Inflammatory macrophage treated with lipopolysaccharide for 4 hours (primary cell): ENCODE measurements around the gene PCSK5.
A peak's percentile ranks its signal among the peaks of the same experiment; 100 is the strongest.
"Not testable (repeated sequence)": the region's sequence is repeated elsewhere in the genome, so short reads cannot be mapped to it uniquely, and the experiment has no call there.

Experiments
- DNase-seq: peaks from one replicate; pipeline ENCODE4 v3.0.0-alpha.2; 2020

PCSK5 gene

GRCh38 chr9:76269789-76270188 is 379.3 kb downstream of the PCSK5 start:
- DNase-seq: no peak

GRCh38 chr9:76271755-76272154 is 381.3 kb downstream of the PCSK5 start:
- no peak for DNase-seq

DNA sequence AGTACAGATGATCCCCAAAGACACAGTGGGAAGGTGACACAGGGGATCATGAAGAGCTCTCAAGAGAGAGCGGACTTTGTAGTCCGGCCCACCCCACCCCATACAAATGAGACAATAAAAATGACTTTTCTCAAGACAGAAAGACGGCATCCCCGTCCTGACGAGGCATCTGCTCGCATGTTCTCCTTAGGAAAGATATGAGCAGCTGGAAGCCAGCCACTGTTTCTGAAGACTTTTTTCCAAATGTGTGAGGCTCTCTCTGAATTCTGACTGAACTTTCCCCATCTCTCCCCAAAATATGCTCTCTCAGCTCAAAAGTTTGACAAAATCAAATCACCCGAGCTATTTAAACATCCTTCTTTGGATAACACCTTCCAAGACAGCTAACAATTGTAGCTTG is 398.6 kb downstream of the PCSK5 start:
- DNase-seq: no peak

DNA sequence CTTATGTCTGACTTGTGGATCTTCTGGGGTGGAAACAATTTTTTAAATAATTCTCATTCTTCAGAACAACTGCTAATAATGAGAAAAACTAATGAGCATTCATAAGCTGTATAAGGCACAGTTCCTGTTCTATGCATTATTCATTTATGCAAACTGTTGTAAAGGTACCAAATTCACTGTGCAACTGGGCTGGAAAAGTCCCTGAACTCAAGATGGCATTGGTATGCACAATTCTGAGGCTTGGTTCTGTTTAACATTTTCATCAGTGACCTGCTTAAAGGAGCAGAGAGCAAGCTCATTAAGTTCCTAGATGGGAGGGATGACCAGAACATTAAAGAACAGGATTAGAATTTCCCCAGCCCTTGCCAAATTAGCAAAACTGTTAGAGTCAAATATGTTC is 399.2 kb downstream of the PCSK5 start:
- no peak for DNase-seq

GRCh38 chr9:76290555-76290954 is 400.1 kb downstream of the PCSK5 start:
- no peak for DNase-seq

GRCh38 chr9:76292246-76292645 is 401.8 kb downstream of the PCSK5 start:
- DNase-seq: no peak

- peak; percentile 54 for DNase-seq
These were observed 402.2 kb downstream of the PCSK5 start for GRCh38 chr9:76292658-76293057.

GRCh38 chr9:76294301-76294700 is 403.8 kb downstream of the PCSK5 start:
- DNase-seq: no peak

GRCh38 chr9:76296561-76297310 is 406.3 kb downstream of the PCSK5 start:
- DNase-seq: no peak

DNA sequence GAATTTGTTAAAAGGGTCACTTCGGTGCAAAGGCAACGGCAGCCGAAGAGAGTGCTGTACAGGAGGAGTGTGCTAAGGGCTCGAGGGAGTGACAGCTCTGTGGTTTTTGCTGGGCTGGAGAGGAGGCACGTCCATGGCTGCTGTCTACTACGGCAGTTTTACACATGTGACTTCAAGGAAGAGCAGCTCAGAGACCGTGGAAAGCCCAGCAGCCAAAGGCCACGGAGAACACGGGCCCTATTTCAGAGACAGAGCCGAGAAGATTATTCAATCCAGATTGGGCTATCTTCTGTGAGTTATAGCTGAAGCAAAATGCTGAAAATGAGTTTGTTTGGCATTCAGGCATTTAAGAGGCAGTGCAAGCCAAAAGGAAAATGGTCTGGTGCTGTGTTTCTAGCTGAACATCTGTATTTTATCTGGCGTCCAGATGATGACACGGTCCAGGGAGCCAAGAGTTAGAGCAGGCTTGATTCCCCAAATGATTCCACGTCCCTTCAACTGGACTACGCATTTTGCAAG is 407.3 kb downstream of the PCSK5 start:
- DNase-seq: no peak

- no peak for DNase-seq
These were observed 408.2 kb downstream of the PCSK5 start for GRCh38 chr9:76298521-76299144.

GRCh38 chr9:76302543-76302942 is 412.1 kb downstream of the PCSK5 start:
- DNase-seq: no peak

DNA sequence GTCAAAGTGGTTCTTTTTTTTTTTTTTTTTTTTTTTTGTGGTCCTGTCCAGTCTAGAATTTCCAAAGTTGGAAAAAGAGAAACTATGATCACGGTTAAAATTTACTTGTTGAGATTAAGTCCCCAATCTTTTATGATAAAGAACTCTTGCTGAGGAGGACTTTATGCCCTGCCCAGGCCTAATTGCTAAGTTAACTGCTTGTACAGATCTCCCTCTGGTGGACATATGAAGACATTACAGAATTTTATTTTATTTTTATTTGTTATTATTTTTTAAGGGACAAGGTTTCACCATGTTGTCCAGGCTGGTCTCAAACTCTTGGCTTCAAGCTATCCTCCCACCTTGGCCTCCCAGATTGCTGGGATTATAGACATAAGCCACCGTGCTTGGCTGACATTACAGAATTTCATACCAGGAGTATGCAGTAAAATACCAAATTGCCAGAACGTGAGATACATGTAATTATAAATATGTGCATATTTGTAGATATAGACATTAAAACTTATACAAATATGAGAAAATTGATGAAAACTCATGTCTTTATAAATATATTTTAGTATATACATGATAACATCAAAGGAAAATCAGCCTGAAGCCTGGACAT is 412.6 kb downstream of the PCSK5 start:
- peak; percentile 53 for DNase-seq

- DNase-seq: not testable (repeated sequence)
These were observed 416.6 kb downstream of the PCSK5 start for GRCh38 chr9:76307047-76307446.

DNA sequence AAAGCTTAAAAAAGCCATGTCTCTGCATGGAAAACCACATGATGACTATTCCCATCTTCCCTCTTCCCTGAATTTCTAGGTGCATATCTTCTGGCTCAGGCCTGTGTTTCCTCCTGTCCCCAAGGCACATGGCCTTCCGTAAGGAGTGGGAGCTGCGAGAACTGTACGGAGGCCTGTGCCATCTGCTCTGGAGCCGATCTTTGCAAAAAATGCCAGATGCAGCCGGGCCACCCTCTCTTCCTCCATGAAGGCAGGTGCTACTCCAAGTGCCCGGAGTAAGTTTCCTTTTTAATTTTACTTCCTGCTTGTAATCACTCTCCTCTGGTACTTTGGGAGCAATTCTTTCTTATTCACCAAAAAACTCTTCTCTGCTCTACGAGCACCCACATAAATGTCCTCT is 420.1 kb downstream of the PCSK5 start:
- DNase-seq: no peak

- no peak for DNase-seq
These were observed 420.5 kb downstream of the PCSK5 start for GRCh38 chr9:76310991-76311390.

GRCh38 chr9:76311537-76311936 is 421.1 kb downstream of the PCSK5 start:
- DNase-seq: no peak

GRCh38 chr9:76313771-76314170 is 423.3 kb downstream of the PCSK5 start:
- no peak for DNase-seq

- DNase-seq: no peak
These were observed 423.8 kb downstream of the PCSK5 start for GRCh38 chr9:76314321-76314720.

DNA sequence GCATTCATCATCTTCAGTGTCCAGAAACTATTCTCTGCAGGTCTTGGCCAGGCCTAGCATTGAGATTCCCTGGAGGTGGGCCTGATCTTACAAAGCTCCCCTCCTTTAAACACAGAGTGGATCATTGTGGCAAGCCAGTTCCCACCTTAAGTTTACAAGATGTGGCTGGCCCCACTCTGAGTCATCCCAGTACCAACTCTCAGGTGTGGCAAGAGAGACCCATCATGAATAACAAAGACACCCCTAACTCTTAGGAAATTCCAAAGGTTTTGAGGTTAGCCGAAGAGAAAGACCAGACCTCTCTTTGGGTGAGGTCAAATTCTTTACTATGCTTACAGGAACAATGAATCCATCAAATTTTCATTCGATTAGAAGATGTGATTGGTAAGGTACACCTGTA is 425.6 kb downstream of the PCSK5 start:
- no peak for DNase-seq

- DNase-seq: not testable (repeated sequence)
These were observed 429.0 kb downstream of the PCSK5 start for GRCh38 chr9:76319466-76319865.

GRCh38 chr9:76321195-76321828 is 430.8 kb downstream of the PCSK5 start:
- DNase-seq: no peak

DNA sequence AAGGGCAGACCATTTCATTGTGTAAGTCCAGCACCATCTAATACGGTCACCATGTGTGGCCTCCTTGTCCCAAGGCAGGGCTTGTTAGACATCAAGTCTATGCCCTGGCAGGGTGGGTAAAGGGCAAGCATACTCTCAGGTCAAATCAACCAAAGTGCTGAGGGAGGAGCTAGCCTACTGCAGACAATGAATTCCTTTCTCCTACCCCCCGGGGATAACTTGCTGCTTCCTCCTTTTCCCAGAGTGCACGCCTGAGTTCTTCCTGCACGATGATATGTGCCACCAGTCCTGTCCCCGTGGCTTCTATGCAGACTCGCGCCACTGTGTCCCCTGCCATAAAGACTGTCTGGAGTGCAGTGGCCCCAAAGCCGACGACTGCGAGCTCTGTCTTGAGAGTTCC is 432.3 kb downstream of the PCSK5 start:
- no peak for DNase-seq

GRCh38 chr9:76323490-76323889 is 433.0 kb downstream of the PCSK5 start:
- no peak for DNase-seq
